Central memory CD4-positive, alpha-beta T cell (primary cell): ENCODE data around the gene MMP27.
"Not testable (repeated sequence)": the region's sequence is repeated elsewhere in the genome, so short reads cannot be mapped to it uniquely, and the experiment has no call there.

Experiments used
- DNase-seq: peaks from one replicate; pipeline ENCODE4 v3.0.0; 2022
- total RNA-seq, 3 experiments: gene quantifications; one replicate each; lab custom pipeline; 2026; lab: John Stamatoyannopoulos, UW

MMP27 gene, protein sequence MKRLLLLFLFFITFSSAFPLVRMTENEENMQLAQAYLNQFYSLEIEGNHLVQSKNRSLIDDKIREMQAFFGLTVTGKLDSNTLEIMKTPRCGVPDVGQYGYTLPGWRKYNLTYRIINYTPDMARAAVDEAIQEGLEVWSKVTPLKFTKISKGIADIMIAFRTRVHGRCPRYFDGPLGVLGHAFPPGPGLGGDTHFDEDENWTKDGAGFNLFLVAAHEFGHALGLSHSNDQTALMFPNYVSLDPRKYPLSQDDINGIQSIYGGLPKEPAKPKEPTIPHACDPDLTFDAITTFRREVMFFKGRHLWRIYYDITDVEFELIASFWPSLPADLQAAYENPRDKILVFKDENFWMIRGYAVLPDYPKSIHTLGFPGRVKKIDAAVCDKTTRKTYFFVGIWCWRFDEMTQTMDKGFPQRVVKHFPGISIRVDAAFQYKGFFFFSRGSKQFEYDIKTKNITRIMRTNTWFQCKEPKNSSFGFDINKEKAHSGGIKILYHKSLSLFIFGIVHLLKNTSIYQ
- 0 reads per million in 3 experiments for total RNA-seq

DNA sequence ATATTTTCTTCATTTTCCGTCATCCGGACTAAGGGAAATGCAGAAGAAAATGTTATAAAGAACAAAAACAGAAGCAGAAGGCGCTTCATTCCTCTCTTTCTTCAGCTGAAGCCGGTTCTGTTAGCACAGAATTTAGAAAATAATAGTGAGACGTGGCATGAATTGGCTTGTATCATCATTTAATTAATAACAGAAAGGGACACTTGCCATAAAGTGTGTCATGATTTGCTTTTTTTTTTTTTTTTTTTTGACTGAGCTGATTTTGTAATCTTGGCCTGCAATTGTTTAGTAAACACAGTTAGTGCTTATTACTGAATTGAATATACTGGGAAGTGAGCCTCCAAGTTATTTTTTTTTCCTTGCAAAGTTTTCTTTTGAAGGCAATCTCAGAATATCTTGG lies at the start of gene MMP27:
Gene MMP27, minus strand, starts transcription at position 144 of the 400 bp plus-strand sequence. Its CDS starts 55 bp downstream, at position 89.
- no peak for DNase-seq

DNA sequence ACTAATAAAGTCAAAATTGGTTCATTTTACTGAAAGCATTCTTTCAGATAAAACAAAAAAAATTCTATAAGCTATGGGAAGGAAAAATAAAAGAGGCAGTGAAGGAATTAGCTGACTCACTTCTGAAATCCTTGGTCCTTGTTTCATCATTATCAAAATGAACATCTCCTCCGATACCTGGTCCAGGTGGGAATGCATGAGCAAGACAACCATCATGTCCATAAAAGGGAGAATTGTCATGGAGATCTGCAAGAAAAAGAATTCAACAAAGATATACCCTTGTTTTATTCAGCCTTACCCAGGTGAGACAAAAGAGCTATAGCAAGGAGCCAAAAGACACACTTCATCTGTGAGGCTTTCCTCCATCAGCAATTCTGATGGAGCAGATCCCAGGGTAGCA lies 47.7 kb upstream of the MMP27 start:
- DNase-seq: no peak

DNA sequence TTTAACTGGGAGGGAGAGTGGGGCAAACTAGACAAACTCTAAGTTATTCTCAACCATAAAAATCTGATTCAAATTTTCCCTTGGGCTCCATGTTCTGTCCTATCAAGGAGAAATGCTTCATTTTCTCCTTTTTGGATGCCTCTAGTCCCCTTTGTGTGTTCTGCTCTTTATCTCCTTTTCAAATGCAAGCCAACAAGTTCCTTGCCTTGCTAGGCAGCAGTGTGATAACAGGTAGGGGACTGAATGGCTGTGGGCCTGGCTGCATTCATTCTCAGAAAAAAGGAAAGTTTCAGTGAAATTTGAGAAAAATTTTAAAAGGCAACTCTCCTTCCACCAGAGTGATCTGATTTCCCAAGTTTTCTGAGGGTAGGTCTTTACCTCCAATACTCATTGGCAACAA lies 46.1 kb upstream of the MMP27 start:
- DNase-seq: no peak

DNA sequence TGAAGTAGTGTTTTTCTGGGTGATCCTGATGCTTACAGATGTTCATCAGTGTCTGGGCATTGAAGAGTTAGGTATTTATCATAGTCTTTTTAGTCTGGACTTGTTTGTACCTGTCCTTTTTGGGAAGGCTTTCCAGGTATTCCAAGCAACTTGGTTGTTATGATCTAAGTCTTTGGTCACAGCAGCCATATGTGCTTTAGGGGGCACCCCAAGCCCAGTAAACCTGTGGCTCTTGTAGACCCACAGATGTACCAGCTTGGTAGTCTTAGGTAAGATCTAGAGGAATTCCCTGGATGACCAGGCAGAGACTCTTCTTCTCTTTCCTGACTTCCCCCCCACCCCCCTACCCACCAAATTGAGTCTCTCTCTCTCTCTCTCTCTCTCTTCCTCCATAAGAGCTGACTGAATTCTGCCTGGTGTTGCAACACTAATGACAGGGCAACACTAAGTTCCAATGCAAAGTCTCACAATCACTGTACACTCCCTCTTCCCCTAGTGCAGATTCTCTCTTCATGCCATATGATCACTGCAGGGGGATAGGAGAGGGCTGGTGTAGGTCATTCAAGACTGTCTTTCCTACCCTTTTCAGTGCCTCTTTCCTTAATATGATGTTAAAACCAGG lies 43.6 kb upstream of the MMP27 start:
- no peak for DNase-seq

DNA sequence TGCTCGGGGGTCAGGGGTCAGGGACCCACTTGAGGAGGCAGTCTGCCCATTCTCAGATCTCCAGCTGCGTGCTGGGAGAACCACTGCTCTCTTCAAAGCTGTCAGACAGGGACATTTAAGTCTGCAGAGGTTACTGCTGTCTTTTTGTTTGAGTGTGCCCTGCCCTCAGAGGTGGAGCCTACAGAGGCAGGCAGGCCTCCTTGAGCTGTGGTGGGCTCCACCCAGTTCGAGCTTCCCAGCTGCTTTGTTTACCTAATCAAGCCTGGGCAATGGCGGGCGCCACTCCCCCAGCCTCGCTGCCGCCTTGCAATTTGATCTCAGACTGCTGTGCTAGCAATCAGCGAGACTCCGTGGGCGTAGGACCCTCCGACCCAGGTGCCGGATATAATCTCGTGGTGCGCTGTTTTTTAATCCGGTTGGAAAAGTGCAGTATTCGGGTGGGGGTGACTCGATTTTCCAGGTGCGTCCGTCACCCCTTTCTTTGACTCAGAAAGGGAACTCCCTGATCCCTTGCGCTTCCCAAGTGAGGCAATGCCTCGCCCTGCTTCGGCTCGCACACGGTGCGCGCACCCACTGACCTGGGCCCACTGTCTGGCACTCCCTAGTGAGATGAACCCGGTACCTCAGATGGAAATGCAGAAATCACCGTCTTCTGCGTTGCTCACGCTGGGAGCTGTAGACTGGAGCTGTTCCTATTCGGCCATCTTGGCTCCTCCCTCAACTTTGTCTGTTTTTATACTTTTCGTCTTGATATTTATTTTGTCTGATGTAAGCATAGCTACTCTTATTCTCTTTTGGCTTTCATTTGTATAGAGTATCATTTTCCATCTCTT lies 41.4 kb upstream of the MMP27 start:
- DNase-seq: not testable (repeated sequence)

DNA sequence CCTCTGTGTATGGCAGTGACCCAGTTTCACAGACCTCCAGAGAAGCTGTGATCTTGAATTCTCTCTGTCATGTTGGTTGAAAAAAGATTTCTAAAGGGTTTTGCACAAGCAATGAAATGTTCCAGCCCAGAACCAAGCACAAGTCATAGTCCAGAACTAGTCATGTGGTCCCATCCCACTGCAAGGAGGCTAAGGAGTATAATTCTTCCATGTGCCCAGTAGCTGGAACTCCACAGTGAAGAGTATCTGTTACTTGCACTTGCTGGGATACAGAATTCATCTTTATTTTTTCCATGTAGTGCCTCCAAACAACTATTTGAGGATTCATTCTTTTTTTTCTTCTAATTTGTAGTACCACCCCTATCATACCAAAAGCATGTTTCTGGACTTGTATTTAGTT lies 29.1 kb upstream of the MMP27 start:
- no peak for DNase-seq

DNA sequence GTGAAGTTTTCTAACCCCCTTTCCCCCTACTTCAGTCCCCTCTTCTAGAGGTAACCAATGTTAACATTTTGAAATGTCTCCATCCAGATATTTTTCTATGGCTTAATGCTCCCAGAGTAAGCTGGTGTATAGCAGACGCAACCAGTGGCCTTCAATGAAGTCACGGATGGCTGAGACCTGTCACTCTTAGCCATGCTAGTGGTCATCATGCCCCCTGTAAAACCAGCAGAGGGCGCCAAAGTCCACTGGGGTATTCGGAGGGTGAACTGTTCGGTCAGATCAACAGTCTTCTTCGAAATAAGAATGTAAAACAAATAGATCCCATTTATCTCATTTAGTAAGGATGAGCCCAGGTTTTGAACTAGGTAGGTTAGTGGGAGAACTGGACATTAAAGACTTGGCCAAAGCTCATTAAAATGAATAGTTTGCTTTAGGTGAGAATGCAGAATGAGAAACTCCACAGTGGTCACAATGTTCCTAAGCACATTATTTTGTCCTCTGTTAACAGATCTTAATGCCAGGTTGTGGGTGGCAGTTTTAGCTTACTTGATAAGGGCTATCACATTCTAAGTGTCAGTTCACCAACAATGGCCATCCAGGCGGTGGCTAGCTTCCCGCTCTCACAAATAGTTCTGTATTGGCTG lies 27.8 kb upstream of the MMP27 start:
- DNase-seq: no peak

DNA sequence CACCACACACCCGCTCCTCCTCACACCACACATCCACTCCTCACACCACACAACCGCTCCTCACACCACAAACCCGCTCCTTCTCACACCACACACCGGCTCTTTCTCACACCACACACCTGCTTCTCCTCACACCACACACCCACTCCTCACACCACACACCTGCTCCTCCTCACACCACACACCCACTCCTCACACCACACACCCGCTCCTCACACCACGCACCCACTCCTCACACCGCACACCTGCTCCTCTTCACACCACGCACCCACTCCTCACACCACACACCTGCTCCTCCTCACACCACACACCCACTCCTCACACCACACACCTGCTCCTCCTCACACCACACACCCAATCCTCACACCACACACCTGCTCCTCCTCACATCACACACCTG lies 25.4 kb upstream of the MMP27 start:
- DNase-seq: not testable (repeated sequence)

DNA sequence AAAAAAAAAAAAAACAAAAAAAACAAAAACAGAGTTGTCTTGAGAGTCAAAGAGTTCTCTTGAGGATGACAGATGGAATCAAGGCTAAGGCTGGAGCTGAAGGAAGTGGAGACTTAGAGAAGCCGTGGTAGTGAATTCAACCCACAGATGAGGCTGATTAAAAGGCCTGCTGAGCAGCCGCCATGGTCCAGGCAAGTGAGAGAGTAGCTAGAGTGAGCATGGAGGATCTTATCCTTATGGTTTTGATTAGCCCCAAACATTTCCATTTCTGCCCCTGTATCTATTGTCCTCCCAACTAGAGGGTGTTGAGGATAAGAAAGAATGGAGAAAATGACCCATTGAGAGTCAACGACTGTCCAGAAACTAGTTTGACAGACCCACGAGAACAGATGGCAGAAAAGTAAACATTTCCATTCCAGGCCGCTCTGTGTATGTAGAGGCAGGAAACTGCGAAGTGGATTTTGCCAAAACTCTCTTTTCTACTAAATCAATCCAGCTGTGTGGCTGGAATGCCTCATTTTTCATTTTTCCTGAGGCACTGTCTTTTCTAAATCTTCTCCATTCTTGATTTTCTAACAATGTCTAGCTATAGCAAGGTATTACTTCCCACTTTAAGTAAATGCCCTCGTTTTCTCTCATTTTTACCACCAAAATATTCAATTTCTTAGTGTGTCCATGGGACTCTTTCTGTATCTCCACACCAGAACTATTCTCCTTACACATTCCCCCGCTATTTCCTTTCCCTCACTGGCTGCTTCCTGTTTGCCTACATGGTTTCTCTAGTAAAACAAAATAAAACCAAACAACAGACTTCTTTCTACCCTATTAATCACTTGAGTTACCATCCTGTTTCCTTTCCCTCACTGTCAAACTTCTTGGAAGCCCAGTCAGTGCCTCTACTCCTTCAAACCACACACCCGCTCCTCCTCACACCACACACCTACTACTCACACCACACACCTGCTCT lies 24.6 kb upstream of the MMP27 start:
- DNase-seq: no peak

DNA sequence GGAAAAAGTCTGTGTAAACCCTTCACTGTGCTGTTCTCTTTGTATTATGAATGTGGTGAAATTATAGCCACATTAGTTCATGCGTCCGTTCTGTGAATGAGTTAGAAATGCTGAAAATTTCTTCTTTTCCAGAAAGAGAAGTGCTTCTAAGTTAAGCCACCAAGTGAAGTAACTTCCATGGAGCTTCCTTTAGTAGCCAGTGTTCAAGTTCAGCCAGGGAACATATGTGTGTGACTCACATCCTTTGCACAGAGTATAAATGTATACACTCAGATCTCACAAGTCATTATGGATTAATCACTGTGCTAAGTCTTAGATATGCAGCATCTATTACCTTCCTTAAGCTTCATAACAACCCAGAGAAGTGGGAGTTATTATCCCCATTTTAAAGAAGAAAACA lies 22.3 kb upstream of the MMP27 start:
- no peak for DNase-seq

DNA sequence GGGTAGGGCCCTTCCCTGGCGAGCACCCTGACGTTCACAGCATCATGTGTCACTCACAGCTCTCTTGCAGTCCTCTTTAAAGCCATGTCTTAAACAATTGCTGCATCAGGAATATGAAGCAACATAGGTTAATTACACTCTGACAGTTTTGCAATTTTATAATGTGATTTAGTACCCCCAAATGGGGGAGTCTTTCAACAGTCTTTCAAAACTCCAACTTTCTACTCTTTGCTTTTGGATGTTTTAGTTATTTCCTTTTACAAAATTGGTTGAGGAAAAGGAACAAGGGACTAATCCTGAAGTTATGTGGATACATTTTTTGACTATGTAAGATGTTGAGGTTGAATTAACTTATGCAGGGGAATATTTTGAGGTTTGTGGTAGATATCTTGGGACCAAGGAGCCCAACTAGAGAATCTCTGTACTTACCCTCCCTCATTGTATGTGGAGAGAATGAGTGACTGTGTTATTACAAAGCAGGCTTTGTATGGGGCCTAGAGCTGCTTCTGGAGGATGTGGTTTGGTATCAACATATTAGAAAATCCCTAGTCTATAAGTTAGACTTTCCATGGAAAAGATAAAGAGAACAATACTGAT lies 19.4 kb upstream of the MMP27 start, which contains the start of gene MMP8:
Gene MMP8, minus strand, starts transcription at position 51 of the 597 bp plus-strand sequence. CDS start 99 bp downstream, outside the sequence.
- DNase-seq: no peak

DNA sequence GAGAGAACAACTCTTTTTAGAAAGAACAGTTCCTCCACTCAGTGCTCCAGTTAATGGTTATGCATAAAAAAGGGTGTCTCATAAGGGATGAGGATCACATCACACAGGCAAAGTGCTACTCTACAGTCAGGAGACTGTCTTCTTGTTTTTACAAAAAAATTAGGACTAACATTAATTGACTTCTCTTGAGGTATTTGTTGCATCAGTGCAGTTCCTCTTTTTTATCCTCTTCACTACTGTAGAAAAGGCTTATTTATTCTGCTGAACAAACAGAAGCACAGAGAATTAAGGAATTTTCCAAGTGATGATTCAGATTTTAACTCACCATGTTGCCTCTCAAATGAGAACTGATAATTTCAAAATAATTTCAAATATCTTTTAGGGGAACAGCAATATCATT lies 17.3 kb upstream of the MMP27 start:
- DNase-seq: no peak

DNA sequence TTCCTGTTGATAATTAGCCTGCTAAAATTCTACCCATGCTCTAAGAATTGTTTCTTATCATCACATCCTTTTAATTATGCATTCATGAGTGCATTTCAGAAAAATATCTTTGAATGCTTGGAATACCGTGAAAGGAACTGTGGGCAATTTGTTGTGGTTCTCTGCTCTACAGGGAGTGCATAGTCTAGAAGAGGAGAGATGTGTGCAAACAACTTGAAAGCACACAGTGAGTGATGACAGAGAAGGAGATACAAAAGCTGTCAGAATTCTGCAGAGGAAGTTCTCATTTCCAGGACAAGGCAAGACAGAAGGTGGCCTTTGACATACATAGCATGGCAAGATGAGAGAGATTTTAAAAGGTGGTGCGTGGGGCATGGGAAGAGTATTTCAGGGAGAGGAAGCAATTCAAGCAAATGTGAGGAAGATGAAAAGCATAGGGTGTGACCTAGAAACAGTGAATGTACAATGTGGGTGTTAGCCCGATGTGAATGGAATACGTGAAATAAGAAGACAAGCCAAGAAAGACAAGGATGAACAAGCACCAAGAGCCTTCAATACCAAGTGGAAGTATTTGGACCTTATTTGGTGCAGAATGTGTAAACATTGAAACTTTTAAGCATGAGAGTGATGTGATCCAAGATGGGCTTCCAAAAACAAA lies 14.2 kb upstream of the MMP27 start:
- DNase-seq: no peak

DNA sequence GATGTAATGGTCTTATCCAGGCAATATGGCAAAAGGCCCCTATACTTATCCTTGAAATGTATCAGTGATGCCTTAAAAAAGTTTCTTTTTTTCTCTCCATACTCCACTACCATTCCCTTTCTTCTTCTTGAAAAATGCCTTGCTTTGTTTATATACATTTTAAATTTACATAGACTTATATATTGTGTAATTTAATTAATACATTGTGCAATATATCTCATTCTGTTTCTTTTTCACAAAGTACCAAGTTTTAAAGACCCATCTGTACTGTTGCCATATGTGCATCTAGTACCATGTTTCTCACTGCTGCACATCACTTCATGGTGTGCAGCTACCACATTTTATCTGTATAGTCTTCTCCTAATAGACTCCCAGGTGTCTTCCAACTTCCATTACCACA lies 11.7 kb upstream of the MMP27 start:
- DNase-seq: no peak

DNA sequence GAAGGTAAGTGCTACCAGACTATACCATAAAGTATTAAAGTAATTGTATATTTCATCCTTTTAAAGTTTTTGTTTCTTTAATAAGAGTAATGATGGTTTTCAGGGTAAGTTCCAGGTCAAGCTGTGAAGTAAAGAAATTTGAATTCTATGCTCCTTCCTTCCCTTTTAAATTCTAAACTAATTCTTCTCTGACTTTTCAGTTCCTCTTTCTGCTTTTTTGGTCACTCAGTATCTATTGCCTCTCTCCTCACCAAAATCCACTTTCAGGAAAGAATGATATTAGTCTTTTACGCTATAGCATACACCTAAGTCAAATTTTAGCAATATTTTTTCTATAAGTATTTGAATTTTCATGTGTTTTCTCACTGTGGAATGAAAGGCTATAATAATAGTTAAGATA lies 11.0 kb upstream of the MMP27 start:
- no peak for DNase-seq

DNA sequence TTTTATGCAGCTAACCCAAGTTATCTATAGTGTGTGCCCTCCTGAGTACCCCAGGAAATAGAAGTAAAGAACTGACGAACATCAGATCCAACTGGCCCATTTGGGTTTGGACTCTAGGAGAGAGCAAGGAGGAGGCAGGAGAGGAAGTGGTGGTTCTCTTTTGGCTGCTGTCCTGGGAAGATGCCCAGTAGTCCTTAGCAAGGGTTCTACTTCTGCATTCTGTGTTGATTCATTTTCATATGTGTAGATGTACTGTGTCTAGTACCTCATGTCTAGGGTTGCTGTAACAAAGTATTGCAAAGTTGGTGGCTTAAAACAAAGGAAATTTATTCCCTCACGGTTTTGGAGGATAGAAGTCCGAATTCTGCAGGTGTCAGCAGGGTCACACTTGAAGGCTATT lies 6.6 kb upstream of the MMP27 start:
- DNase-seq: no peak

DNA sequence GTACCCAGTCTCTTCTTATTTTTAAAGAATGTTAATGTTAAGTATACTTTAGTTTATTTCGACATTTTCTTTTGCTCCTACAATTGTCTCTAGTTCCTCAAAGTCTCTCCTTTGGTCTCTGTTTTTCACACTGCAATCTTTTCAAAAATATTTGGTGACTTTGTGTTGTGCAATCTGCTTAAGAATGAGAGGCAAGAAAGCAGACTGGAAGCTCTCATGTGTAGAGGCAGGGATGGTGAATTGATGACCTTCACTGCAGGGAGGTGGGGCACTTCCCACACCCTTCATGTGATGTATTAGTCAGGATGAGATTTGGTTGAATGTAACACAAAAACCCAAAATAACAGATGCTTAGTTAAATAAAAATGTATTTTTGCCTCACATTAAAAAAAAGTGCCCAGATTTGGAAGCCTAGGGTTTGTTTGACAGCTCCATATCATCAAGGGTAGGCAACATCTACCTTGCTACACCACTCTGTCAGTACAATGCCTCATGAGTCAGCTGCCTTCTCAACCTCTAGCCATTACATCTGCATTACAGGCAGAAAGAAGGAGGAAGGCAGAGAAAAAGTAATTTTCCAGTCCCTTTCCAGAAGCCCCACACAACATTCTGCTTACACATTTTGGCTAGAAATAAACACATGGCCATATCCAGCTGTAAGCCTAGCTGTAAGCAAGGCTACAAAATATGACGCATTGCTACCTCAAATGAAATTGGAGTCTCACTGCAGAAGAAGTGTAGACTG lies 3.8 kb upstream of the MMP27 start:
- no peak for DNase-seq

DNA sequence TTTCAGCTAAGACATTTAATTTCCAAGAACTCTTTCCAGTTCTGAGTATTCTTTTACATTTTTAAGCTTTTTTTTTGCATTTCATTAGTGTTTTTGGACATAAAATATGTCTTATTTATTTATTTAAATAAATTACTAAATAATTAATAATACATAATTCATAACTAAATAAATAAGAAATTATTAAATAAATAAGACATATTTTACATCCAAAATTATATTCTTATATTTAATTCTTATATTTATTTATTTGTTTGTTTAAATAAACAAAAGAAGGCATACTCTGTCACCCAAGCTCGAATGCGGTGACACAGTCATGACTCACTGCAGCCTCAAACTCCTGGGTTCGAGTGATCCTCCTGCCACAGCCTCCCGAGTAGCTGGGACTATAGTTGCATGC lies 3.1 kb upstream of the MMP27 start:
- DNase-seq: no peak

DNA sequence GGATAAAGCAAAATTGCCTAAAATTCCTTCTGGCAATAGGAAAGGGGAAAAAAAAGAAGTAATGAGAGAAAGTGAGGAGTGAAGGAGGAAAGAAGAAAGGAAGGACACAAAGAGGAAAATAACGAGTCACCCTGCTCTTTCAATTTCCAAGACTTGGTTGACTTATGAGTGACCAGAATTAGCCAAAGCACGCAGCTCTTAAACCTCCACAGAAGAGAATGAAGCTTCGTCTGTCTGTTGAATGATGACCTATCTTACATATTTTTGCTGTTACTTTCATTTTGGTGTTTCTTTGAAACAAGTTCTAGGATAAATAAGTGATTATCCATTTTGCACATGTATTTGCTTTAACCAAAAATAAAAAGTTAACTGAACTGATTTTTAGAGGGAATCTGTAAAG lies 728 bp downstream of the MMP27 start:
- DNase-seq: no peak
